OCI-LY7 (cell line): ENCODE data around the gene MAGI1. TPM values are rescaled to one million over a fixed set of nuclear protein-coding genes. Genes with fewer than 3 reads are reported as not detected.

Experiments
- BruUV-seq: library from RNA; stranded (reverse); fragments of 400-500 nt; replicated peaks from 2 replicates; lab custom pipeline; 2021; lab: Mats Ljungman, UMichigan
- CTCF ChIA-PET: fragments of 300-600 bp; sonication (Branson Sonifier 250); formaldehyde crosslinking; loops from one replicate; lab custom pipeline; 2022; ENCODE audit warnings: antibody characterized with exemption; ENCODE audit not compliant: unreplicated experiment; lab: Charles Lee
- POLR2A ChIA-PET: fragments of 300-600 bp; sonication (Branson Sonifier 250); formaldehyde crosslinking; loops from one replicate; lab custom pipeline; 2022; ENCODE audit warnings: antibody characterized with exemption; lab: Charles Lee
- DNase-seq: peaks from one replicate; pipeline ENCODE4 v3.0.0-alpha.2; 2015; ENCODE audit warnings: low spot score
- H2AFZ ChIP-seq: fragments of 200-600 bp; sonication (generic), shearing (Covaris generic); 2 replicates; pipeline ENCODE4 v1.6.1; 2014; ENCODE audit warnings: mild to moderate bottlenecking, antibody characterized with exemption, low read length, moderate library complexity
- H3K27ac ChIP-seq: fragments of 200-600 bp; sonication (generic); 2 replicates; pipeline ENCODE4 v1.5.1; 2014; ENCODE audit warnings: mixed run types, low read depth, mild to moderate bottlenecking, moderate library complexity, low read length, inconsistent platforms; ENCODE audit not compliant: poor library complexity, severe bottlenecking
- H3K36me3 ChIP-seq: fragments of 200-600 bp; sonication (generic); 2 replicates; pipeline ENCODE4 v1.6.1; 2014; ENCODE audit warnings: mild to moderate bottlenecking, antibody characterized with exemption, low read length, moderate library complexity, mixed read lengths; ENCODE audit not compliant: insufficient read depth
- H3K4me1 ChIP-seq: fragments of 200-600 bp; sonication (generic); 2 replicates; pipeline ENCODE4 v1.5.1; 2014; ENCODE audit warnings: mild to moderate bottlenecking, low read length; ENCODE audit not compliant: insufficient read depth, poor library complexity, severe bottlenecking
- H3K4me2 ChIP-seq: fragments of 200-600 bp; sonication (generic); 2 replicates; pipeline ENCODE4 v1.6.1; 2014; ENCODE audit warnings: mild to moderate bottlenecking, low read length
- H3K4me3 ChIP-seq: fragments of 200-600 bp; sonication (generic); 2 replicates; pipeline ENCODE4 v1.5.1; 2014; ENCODE audit warnings: mild to moderate bottlenecking, low read depth, low read length; ENCODE audit not compliant: poor library complexity, severe bottlenecking
- H3K79me2 ChIP-seq: fragments of 200-600 bp; sonication (generic); 2 replicates; pipeline ENCODE4 v1.6.1; 2016; ENCODE audit warnings: low read depth, mild to moderate bottlenecking, low read length, moderate library complexity, mixed read lengths; ENCODE audit not compliant: insufficient read depth
- H3K9me2 ChIP-seq: fragments of 200-600 bp; sonication (generic); 2 replicates; pipeline ENCODE4 v1.6.1; 2016; ENCODE audit warnings: mild to moderate bottlenecking, low read length, mixed read lengths; ENCODE audit not compliant: insufficient read depth
- H3K9me3 ChIP-seq: fragments of 200-600 bp; sonication (generic); 2 replicates; pipeline ENCODE4 v1.6.1; 2014; ENCODE audit warnings: mild to moderate bottlenecking, mixed run types, low read length, mixed read lengths
- H4K20me1 ChIP-seq: fragments of 200-600 bp; sonication (generic); 2 replicates; pipeline ENCODE4 v1.6.1; 2014; ENCODE audit warnings: mild to moderate bottlenecking, antibody characterized with exemption, low read length, moderate library complexity, mixed read lengths; ENCODE audit not compliant: insufficient read depth
- CTCF ChIP-seq: fragments of 200-600 bp; sonication (generic); conservative IDR thresholded peaks from 2 replicates; pipeline ENCODE4 v1.5.1; 2014; ENCODE audit warnings: mild to moderate bottlenecking, antibody characterized with exemption, low read length, moderate library complexity, mixed read lengths
- EZH2phosphoT487 ChIP-seq: fragments of 200-600 bp; sonication (generic); IDR thresholded peaks from 2 replicates; pipeline ENCODE4 v1.6.1; 2018; ENCODE audit warnings: low read depth, borderline replicate concordance, mild to moderate bottlenecking, mixed run types, antibody characterized with exemption, low read length, moderate library complexity, mixed read lengths
- intact Hi-C: fragments of 100-400 bp; cut with micrococcal nuclease; formaldehyde crosslinking; loops from one replicate; pipeline ENCODE4 v1.10.0; 2022; ENCODE audit not compliant: unreplicated experiment
- total RNA-seq, 2 experiments: library from RNA; depleted of rRNA in 1 of 2; stranded (reverse); fragments of >200 nt in 1 of 2; shearing (Covaris generic) in 1 of 2; gene quantifications; 2 replicates each; pipeline ENCODE4 v1.2.3, GENCODE V29; 2014 to 2022

MAGI1 gene
- total RNA-seq, 2 experiments from 2014 or later, result 0.63 to 2.5 TPM

DNA sequence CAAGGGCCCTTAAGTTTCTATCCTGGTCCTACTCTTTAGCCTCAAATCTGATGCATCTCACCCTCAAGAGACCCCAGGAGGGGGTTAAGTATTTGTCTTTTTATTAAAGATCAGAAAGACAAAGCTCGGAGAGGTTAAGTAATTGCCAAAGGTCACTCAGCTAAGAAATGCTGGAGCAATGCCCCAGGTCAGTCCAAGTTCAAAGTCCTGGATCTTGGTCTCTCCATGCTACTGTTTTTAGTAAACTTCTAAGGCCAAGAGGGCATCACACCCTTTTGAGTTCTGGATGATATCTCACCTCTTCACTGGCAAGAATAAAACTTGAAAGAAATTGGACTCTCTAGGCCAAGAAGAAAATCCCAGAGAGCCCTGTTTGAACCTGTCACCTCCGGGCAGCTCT, 488.6 kb downstream of the MAGI1 start:
- TF ChIP-seq EZH2phosphoT487, result no peak
- TF ChIP-seq CTCF, result no peak
- no peak overlapping the region for H2AFZ ChIP-seq
- DNase-seq, result no peak
- no TSS peak for BruUV-seq
- H3K9me2 ChIP-seq, result no peaks in the 10 kb centered on the region
- intact Hi-C loops, result no loop called here
- ChIA-PET CTCF (no interaction called here), POLR2A (interaction anchor here (0.7 to 1.1 kb wide), 3 partner anchors 11 to 802 kb away, joined by 3 to 6 read pairs (median 3); no protein-coding TSS in a partner anchor)
- no peak overlapping the region for H3K4me3 ChIP-seq
- H3K36me3 ChIP-seq, result no peaks in the 10 kb centered on the region
- H3K9me3 ChIP-seq, result no peaks in the 10 kb centered on the region
- H3K4me1 ChIP-seq, result no peaks in the 10 kb centered on the region
- no peaks in the 10 kb centered on the region for H4K20me1 ChIP-seq
- no peak overlapping the region for H3K27ac ChIP-seq
- H3K79me2 ChIP-seq, result no peaks in the 10 kb centered on the region
- H3K4me2 ChIP-seq, result no peak overlapping the region

DNA sequence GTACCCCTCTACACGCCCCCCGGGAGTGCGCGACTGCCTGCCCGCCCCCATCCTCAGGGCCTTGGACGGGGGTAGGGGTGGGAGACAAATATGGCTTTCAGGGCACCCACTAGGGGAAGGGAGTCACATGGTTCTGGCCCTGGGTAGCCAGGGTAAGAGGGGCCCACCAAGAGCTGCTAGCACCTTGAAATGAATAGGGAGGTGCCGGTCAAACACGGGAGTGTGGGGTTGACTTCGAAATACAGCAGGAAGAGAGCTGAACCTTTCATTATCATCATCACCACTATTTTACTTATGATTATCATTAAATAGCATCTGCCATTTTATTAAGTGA, 489.1 kb downstream of the MAGI1 start:
- POLR2A ChIA-PET, result interaction anchor here (0.7 kb wide), 1 partner anchor 801 kb away, joined by 3 read pairs; no protein-coding TSS in a partner anchor
- Histone ChIP-seq H3K9me3 (no peaks in the 10 kb centered on the region), H3K4me3 (no peak overlapping the region), H3K79me2 (no peaks in the 10 kb centered on the region), H2AFZ (no peak overlapping the region), H3K36me3 (no peaks in the 10 kb centered on the region), H3K4me1 (no peaks in the 10 kb centered on the region), H4K20me1 (no peaks in the 10 kb centered on the region), H3K27ac (no peak overlapping the region), H3K4me2 (no peak overlapping the region), H3K9me2 (no peaks in the 10 kb centered on the region)
- no peak for DNase-seq
- intact Hi-C loops, result no loop called here
- TF ChIP-seq CTCF (no peak), EZH2phosphoT487 (no peak)
- CTCF ChIA-PET, result no interaction called here
- no TSS peak for BruUV-seq

- BruUV-seq, result no TSS peak
- intact Hi-C loops, result no loop called here
Observed at GRCh38 chr3:65548848-65549625, 489.7 kb downstream of the MAGI1 start.

More at GRCh38 chr3:65548848-65549625, 489.7 kb downstream of the MAGI1 start:
- no peak for TF ChIP-seq EZH2phosphoT487
- TF ChIP-seq CTCF, result no peak
- no peaks in the 10 kb centered on the region for H3K9me3 ChIP-seq
- DNase-seq, result no peak
- H3K79me2 ChIP-seq, result no peaks in the 10 kb centered on the region
- H3K4me3 ChIP-seq, result no peak overlapping the region
- H3K4me1 ChIP-seq, result no peaks in the 10 kb centered on the region
- ChIA-PET CTCF (no interaction called here), POLR2A (no interaction called here)
- H3K27ac ChIP-seq, result no peak overlapping the region
- H3K36me3 ChIP-seq, result no peaks in the 10 kb centered on the region
- H3K9me2 ChIP-seq, result no peaks in the 10 kb centered on the region
- H4K20me1 ChIP-seq, result no peaks in the 10 kb centered on the region
- no peak overlapping the region for H3K4me2 ChIP-seq
- no peak overlapping the region for H2AFZ ChIP-seq
